Tibial artery (tissue), 4 donors: ENCODE measurements around the gene BCL2L15.

Experiments used
- DNase-seq, 2 donors: peaks; one replicate each; pipeline ENCODE4 v3.0.0-alpha.2; 2019
- H3K27ac ChIP-seq, 2 donors: fragments of 200-600 bp; sonication (generic) in 1 of 2; 1 replicate in 1 of 2; 2 replicates in 1 of 2; pipeline ENCODE4 v1.5.1; 2018 to 2019; ENCODE audit warnings: mild to moderate bottlenecking in 1 of 2
- H3K27me3 ChIP-seq, 2 donors: fragments of 200-600 bp; sonication (generic) in 1 of 2; one replicate each; pipeline versions ENCODE4 v1.5.1 to v1.6.0; 2016 to 2019
- H3K36me3 ChIP-seq, 3 donors: fragments of 200-600 bp; sonication (generic) in 2 of 3; one replicate each; pipeline ENCODE4 v1.5.1; 2016 to 2019; ENCODE audit warnings: mild to moderate bottlenecking in 2 of 3
- H3K4me1 ChIP-seq, 4 donors: fragments of 200-600 bp; sonication (generic) in 2 of 4; 1 replicate in 3 of 4; 2 replicates in 1 of 4; pipeline ENCODE4 v1.5.1; 2016 to 2019
- H3K4me3 ChIP-seq, 2 donors: fragments of 200-600 bp; sonication (generic) in 1 of 2; 1 replicate in 1 of 2; 2 replicates in 1 of 2; pipeline ENCODE4 v1.5.1; 2018 to 2019; ENCODE audit warnings: mild to moderate bottlenecking in 2 of 2
- H3K9me3 ChIP-seq, 3 donors: fragments of 200-600 bp; sonication (generic) in 1 of 3; one replicate each; pipeline ENCODE4 v1.5.1; 2016 to 2019
- intact Hi-C: fragments of 100-400 bp; cut with DNase I; formaldehyde crosslinking; loops from one replicate; pipeline ENCODE4 v1.15.0; 2023; ENCODE audit warnings: low total_unique reads
- TF ChIP-seq, protein P1 (sequence below), 2 experiments: fragments of 200-600 bp in 1 of 2; fragments of 450-650 bp in 1 of 2; IDR thresholded peaks; one replicate each; pipeline ENCODE4 v1.5.1; 2017 to 2019; ENCODE audit warnings: antibody characterized with exemption in 2 of 2, mild to moderate bottlenecking in 1 of 2, moderate library complexity in 1 of 2

BCL2L15 gene

GRCh38 chr1:113928941-113929749 is 41.8 kb upstream of the BCL2L15 start, which contains the start of gene HIPK1:
Gene HIPK1, plus strand, starts transcription at chr1:113929324.
- H3K27me3 ChIP-seq = no peaks in the 10 kb centered on the region
- H3K4me3 ChIP-seq = peak within 1 kb of the TSS; percentile 79 to 97
- DNase-seq = peak; percentile 93 to 96
- H3K9me3 ChIP-seq = no peaks in the 10 kb centered on the region
- intact Hi-C loops = loop anchor here (1.0 kb wide), 1 partner anchor 24 kb away; the partner anchor contains the start of gene DCLRE1B
- no peaks in the 10 kb centered on the region for H3K36me3 ChIP-seq
- peaks cover 0 to 50% (median 27%) of the 10 kb centered on the region in 4 donors for H3K4me1 ChIP-seq
- TF ChIP-seq, protein P1, sequence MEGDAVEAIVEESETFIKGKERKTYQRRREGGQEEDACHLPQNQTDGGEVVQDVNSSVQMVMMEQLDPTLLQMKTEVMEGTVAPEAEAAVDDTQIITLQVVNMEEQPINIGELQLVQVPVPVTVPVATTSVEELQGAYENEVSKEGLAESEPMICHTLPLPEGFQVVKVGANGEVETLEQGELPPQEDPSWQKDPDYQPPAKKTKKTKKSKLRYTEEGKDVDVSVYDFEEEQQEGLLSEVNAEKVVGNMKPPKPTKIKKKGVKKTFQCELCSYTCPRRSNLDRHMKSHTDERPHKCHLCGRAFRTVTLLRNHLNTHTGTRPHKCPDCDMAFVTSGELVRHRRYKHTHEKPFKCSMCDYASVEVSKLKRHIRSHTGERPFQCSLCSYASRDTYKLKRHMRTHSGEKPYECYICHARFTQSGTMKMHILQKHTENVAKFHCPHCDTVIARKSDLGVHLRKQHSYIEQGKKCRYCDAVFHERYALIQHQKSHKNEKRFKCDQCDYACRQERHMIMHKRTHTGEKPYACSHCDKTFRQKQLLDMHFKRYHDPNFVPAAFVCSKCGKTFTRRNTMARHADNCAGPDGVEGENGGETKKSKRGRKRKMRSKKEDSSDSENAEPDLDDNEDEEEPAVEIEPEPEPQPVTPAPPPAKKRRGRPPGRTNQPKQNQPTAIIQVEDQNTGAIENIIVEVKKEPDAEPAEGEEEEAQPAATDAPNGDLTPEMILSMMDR (IDR thresholded peaks at IDR 0.05) = peak in 1 of 2 experiments; percentile 51
- peak within 1 kb of the TSS; percentile 98 for H3K27ac ChIP-seq

- Histone ChIP-seq H3K9me3 (no peaks in the 10 kb centered on the region), H3K4me1 (peaks cover 0 to 42% (median 27%) of the 10 kb centered on the region in 4 donors), H3K36me3 (no peaks in the 10 kb centered on the region), H3K4me3 (peak overlapping the region; percentile 79 to 97), H3K27me3 (no peaks in the 10 kb centered on the region), H3K27ac (peak overlapping the region; percentile 98)
- intact Hi-C loops = no loop called here
- no peak for DNase-seq
- TF ChIP-seq, protein P1 (IDR thresholded peaks at IDR 0.05) = no peak
Observed at GRCh38 chr1:113928187-113928930, 41.0 kb upstream of the BCL2L15 start.

DNA sequence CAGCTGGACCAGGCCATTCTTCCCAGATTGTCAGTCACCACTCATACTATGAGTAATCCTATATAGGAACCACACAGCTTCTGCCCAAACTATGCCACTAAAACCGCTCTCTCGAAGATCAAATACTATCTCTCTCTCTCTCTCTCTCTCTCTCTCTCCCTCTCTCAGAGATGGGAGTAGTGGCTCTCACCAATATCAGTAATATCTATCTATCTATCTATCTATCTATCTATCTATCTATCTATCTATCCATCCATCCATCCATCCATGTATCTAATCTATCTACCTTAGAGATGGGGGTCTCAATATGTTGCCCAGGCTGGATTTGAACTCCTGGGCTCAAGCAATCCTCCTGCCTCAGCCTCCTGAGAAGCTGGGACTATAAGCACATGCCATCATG is 37.1 kb upstream of the BCL2L15 start:
- DNase-seq = no peak
- Histone ChIP-seq H3K4me3 (no peak overlapping the region), H3K27ac (no peak overlapping the region), H3K36me3 (no peaks in the 10 kb centered on the region), H3K9me3 (no peaks in the 10 kb centered on the region), H3K4me1 (peaks cover 0 to 13% (median 4%) of the 10 kb centered on the region in 4 donors), H3K27me3 (no peaks in the 10 kb centered on the region)
- intact Hi-C loops = no loop called here
- TF ChIP-seq, protein P1 (IDR thresholded peaks at IDR 0.05) = no peak

DNA sequence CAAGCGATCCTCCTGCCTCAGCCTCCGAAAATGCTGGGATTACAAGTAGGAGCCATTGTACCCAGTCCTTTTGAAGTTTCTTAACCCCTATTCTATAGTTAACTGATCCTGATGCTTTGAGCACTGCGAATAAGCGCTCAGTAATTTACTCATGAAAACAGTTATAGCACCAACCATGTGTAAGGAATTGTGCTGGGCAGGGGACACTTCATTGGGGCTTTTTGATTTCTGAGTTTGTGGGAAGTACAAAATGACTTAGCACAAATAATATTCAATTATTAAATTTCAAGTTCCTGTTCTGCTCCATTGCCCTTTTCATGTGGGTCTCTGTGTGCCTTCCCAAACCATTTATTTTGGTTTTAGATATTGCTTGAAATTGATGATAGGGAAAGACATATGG is 35.6 kb upstream of the BCL2L15 start:
- H3K9me3 ChIP-seq = no peaks in the 10 kb centered on the region
- TF ChIP-seq, protein P1 (IDR thresholded peaks at IDR 0.05) = no peak
- H3K27ac ChIP-seq = no peak overlapping the region
- no peaks in the 10 kb centered on the region for H3K27me3 ChIP-seq
- intact Hi-C loops = no loop called here
- no peaks in the 10 kb centered on the region for H3K36me3 ChIP-seq
- H3K4me3 ChIP-seq = no peak overlapping the region
- peaks cover 0 to 8% (median 2%) of the 10 kb centered on the region in 4 donors for H3K4me1 ChIP-seq
- no peak for DNase-seq

DNA sequence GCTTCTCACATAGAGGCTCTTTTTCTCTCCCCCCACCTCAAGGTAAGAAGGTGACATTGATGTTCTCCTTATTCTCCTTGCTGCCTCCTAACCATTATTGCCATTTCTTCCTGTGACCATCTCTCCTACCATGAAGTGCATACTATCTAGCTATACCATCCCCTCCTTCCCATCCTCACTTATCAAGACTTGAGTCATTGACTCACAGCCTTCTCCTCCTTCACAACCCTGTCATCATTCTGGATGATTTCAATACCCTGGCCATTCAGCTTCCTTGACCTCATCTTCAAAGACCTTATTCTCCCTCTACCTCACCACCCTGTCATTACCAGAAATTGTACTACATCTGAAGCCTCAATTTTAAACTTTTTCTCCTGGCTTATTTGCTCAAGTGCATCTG is 30.9 kb upstream of the BCL2L15 start:
- H3K4me1 ChIP-seq = peaks cover 0 to 3% (median 2%) of the 10 kb centered on the region in 4 donors
- no peaks in the 10 kb centered on the region for H3K27me3 ChIP-seq
- H3K4me3 ChIP-seq = no peak overlapping the region
- H3K9me3 ChIP-seq = no peaks in the 10 kb centered on the region
- TF ChIP-seq, protein P1 (IDR thresholded peaks at IDR 0.05) = no peak
- no peak for DNase-seq
- no peak overlapping the region for H3K27ac ChIP-seq
- H3K36me3 ChIP-seq = no peaks in the 10 kb centered on the region
- intact Hi-C loops = no loop called here
